Measurements from ENCODE around the gene COL2A1. TPM values are rescaled to one million over a fixed set of nuclear protein-coding genes. Genes with fewer than 3 reads are reported as not detected.

Gene COL2A1
- polyA plus RNA-seq, 4 donors: 36.5 to 51.7 (median 42.8) TPM

DNA sequence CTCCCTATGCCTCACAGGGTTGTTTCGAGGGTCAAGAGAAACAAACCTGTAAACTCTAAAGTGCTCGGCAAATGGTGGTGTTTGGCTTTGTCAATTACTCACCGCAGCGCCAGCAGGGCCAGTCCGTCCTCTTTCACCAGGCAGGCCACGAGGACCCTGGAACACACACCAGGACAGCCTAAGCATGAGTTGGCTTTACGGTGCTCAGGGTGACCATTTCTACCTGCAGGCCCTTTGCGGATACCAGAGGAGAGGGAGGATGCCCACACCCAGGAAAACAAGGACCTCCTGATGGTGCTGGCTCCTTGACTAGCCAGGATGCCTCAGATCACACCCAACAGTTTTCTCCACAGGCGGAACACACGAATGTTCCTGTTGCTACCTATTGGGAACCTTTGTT is 11.5 kb downstream of the COL2A1 start:
- DNase-seq (ENCODE audit: low read depth in 4 of 4, low spot score in 3 of 4): no peak

- DNase-seq (ENCODE audit: low read depth in 4 of 4, low spot score in 3 of 4): no peak
Measured at GRCh38 chr12:47991106-47992061, 12.9 kb downstream of the COL2A1 start.

DNA sequence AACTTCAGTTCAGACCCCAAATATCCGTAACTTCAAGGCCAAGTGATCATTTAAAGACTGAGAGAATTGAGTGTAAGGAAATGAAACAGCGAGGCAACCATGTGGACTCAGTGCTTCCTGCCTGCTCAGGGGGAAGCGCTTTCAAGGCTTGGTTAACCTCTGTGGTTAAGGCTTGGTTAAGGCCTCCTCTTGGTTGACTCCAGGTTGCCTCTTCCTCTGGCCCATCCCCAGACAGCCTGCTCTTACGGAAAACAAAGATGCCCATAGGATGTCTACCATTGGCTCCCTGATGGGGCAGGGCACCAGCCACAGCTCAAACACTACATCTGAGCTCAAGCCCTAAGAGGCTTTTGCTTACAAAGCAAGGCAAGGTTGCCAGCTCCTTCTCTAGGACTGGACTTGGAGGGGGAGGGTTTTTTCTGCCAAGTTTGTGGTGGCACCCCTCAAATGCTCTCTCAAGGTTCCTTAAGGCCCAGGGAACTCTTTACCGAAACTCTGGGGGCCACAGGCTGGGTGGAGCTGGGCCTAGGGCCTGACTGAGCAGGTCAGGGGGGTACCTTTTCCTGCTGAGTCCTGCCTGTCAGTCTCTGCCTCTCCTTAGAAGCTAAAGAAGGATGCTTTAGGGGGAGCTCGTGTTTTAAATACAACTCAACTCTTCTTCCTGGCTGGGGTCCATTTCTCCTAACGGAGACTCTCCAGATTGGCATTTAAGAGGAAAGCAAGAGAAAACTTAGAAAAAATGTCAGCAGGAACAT is 13.7 kb downstream of the COL2A1 start:
- no peak for DNase-seq (ENCODE audit: low read depth in 4 of 4, low spot score in 3 of 4)

DNA sequence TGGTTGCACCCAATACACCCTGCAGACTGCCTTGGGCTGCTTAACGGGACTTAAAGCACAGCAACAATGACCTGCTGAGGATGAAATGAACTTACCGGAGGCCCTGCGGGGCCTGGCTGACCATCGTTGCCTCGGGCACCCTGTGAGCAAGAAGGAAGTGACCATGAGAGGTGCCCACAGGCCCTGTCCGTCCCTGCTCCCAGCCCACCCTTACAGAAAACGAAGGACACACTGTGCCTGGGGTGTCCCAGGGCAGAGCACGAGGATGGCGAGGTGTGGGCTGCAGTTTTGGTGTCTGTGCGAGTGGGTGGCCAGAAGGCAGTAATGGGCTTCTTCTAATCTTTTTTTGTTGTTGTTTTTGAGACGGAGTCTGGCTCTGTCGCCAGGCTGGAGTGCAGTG is 14.6 kb downstream of the COL2A1 start:
- DNase-seq (ENCODE audit: low read depth in 4 of 4, low spot score in 3 of 4): no peak

DNA sequence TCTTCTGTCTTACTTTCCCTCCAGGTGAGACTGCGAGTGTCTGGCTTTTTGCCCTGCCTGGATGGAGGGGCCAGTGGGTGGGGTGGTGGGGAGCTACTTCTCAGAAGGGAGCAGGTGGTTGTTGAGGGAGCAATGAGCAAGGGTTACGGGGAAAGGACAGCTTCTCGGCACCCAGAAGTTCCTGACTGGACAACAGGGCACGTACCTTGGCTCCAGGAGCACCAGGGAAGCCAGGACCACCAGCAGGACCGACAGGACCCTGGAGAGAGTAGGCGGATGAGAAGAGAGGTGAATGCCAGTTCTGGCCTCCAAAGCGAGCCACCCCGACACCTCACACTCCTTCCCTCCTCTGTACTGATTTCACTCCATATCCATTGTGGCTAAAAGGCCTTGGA is 15.3 kb downstream of the COL2A1 start:
- no peak for DNase-seq (ENCODE audit: low read depth in 4 of 4, low spot score in 3 of 4)

- no peak for DNase-seq (ENCODE audit: low read depth in 4 of 4, low spot score in 3 of 4)
Measured at GRCh38 chr12:47988073-47989022, 15.9 kb downstream of the COL2A1 start.

DNA sequence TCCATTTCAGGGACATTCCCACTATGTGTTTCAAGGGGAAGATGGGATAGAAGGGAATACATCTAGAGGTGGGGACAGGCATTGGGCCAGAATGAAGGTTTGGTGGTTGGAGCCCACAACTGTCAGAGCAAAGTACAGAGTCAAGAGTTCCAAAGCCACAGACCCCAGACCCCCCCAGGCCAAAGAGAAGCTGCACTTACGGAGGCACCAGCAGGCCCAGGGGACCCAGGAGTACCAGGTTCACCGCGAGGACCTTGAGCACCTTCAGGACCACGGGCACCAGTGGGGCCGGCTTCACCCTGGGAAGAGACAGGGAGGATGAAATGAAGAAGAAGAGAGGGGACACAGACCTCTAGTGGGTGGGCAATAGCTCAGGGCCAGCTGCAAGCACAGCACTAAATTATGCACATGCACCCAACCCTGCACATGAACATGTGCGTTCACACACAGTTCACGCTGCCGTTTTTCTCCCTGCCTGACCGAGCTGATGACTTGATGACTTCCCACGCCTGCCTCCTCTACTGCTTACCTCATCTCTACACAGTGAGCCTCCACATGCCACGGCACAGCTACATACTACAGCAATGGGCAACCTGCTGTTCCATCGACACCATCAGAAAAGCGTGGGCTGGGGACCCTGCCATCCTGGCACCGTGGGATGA is 16.7 kb downstream of the COL2A1 start:
- no peak for DNase-seq (ENCODE audit: low read depth in 4 of 4, low spot score in 3 of 4)

- no peak for DNase-seq (ENCODE audit: low read depth in 4 of 4, low spot score in 3 of 4)
Measured at GRCh38 chr12:47986832-47987231, 17.4 kb downstream of the COL2A1 start.

DNA sequence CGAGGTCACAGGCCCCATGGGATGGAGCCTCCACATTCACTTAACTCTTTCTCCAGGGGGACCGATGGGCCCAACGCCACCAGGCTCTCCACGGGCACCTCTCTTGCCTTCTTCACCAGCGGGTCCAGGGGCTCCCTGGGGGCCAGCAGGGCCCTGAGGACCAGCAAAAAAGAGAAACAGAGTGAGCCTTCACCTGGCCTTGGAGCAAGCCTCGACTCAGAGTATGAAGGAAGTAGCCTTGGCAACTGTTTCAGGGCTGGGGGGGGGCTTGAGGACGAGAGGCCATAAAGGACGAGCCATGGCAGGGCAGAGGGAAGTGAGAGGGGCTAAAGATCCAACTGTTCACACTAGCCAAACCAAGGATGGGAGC is 18.0 kb downstream of the COL2A1 start:
- no peak for DNase-seq (ENCODE audit: low read depth in 4 of 4, low spot score in 3 of 4)

DNA sequence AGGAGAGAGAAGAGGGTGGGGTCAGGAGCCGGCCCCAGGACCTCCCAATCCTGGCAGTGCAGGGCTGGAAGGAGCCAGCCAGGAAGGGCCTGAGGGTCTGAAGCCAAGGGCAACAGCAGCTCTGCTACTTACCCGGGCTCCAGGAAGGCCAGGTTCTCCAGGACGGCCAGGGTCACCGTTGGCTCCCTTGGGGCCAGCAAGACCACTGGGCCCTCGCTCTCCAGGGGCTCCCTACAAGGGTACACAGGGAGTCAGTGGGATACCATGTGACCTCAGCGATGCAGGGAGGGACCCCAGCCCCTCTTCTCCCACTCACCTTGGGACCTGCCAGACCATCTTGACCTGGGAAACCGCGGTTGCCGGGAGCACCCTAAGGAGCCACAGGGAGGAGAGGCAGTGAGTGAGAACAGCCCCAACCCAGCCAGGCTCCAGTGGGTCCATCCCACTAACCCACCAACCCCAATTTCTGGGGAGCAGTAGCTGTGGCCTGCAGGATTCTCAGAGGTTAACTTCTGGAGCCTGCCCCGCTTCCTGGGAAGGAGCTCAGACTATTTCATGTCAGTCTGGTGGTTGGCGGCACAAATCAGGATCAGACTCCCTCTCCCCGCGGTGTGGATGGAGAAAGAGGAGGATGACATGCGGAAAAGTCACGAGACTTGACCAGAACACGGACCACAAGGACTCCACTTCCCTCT is 18.5 kb downstream of the COL2A1 start:
- DNase-seq (ENCODE audit: low read depth in 4 of 4, low spot score in 3 of 4): no peak

DNA sequence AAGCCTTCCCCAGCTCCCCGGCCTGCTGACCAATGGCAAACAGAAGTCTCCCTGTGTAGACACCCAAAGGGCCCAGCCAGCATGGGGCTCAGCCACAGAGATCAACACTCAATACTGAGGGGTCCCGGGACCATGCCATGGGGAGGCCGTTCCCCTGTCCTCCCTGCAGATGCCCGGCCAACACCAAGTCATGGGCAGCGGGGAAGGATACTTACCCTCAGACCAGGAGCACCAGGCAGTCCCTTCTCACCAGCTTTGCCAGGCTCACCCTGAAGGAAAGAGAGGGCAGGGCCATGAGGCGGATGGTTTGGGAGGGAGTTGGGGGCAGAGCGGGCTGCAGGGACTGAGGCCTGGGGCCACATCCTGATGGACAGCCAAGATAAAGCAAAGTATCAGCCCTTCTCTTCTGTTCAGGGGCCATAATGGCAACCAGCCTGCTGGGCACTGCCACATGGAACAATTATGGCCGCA is 19.9 kb downstream of the COL2A1 start:
- DNase-seq (ENCODE audit: low read depth in 4 of 4, low spot score in 3 of 4): no peak

- DNase-seq (ENCODE audit: low read depth in 4 of 4, low spot score in 3 of 4): no peak
Measured at GRCh38 chr12:47983541-47984115, 20.6 kb downstream of the COL2A1 start.

DNA sequence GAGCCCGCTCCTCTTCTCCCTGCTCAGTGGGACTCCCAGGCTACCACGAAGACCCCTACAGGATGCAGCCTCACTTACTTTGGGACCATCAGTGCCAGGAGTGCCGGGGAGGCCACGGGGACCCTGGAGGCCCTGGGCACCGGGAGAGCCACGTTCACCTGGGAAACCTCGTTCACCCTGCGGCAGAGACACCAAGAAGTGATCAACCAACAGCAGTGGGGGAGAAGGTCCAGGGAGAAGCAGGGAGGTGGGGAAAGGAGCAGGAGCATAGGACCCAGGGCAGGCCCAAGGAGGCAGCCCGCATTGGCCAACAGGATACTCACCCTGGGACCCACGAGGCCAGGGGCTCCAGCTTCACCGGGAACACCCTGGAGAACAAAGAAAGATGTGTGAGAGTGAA is 21.5 kb downstream of the COL2A1 start:
- no peak for DNase-seq (ENCODE audit: low read depth in 4 of 4, low spot score in 3 of 4)

DNA sequence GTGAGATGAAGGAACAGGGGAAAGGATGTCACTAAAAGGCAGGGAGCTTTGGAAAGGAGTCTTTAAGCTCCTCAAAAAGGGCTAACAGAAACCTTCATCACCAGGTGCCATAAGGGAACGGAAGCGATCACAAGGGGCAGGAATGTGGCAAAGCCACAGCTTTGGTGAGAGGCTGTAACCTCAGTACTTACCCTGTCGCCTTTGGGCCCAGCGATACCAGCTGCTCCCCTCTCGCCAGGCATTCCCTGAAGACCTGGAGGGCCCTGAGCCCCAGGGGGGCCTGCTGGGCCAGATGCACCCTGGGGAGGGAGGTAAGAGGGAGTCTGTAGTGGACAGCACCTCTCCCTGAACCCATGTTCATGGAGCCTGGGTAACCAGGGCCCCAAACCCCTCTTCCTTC is 22.0 kb downstream of the COL2A1 start:
- DNase-seq (ENCODE audit: low read depth in 4 of 4, low spot score in 3 of 4): no peak

- no peak for DNase-seq (ENCODE audit: low read depth in 4 of 4, low spot score in 3 of 4)
Measured at GRCh38 chr12:47981496-47982260, 22.6 kb downstream of the COL2A1 start.

- no peak for DNase-seq (ENCODE audit: low read depth in 4 of 4, low spot score in 3 of 4)
Measured at GRCh38 chr12:47980779-47981495, 23.3 kb downstream of the COL2A1 start.

GRCh38 chr12:47980197-47980596 is 24.1 kb downstream of the COL2A1 start:
- no peak for DNase-seq (ENCODE audit: low read depth in 4 of 4, low spot score in 3 of 4)

DNA sequence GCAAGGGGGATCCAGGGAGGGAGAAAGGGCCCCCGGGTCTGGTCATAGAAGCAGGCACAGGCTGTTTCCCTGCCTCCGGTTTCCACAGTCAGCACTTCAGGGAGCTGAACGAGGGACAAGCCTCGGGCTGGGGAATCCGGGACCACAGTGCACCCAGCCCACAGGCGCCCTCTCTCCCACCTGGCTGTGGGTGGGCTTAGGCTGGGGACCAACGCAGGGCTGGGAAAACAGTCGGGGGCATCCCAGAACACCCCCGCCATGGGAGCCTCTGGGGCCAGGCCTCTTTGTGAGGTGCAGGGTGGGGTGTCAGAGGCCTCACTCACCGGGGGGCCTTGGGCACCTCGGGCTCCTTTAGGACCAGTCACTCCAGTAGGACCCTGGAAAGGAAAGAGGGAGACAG is 24.6 kb downstream of the COL2A1 start:
- DNase-seq (ENCODE audit: low read depth in 4 of 4, low spot score in 3 of 4): no peak
